ENCODE measurements around the gene FIP1L1. TPM values are rescaled to one million over a fixed set of nuclear protein-coding genes. Genes with fewer than 3 reads are reported as not detected.

Gene FIP1L1
- total RNA-seq: 45.3 and 48.4 TPM in 2 replicates

DNA sequence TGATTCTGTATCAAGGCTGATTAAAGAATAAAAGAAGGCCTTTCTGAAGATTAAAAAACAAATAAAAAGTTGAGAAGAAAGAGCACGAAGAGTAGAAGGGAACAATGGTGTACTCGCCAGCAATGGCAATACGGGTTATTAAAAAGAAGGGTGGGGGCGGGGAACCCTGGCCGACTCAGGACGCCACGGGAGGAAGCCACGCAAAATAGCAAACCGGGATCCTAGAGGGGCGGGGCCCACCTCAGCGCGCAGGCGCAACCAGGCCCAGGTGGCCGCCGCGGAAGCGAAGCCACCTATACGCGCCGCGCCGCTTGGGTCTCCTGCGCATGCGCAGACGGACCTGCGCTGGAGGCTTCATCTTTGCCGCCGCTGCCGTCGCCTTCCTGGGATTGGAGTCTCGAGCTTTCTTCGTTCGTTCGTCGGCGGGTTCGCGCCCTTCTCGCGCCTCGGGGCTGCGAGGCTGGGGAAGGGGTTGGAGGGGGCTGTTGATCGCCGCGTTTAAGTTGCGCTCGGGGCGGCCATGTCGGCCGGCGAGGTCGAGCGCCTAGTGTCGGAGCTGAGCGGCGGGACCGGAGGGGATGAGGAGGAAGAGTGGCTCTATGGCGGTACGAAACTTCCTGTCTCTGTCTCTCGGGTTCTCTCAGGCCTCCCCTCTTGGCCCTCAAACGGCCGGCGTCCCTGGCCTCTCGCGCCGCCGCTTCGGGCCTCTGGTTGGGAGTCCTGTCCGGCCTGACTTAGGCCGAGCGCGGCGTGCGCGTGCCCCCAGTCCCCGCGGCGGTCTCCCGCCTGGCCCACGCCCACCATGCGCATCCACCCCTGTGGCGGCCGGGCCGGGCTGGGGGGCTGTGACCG is at the start of gene FIP1L1:
Gene FIP1L1 (plus strand): TSS at position 323 of the 852 bp plus-strand sequence. CDS start 198 bp downstream, at position 521.

DNA sequence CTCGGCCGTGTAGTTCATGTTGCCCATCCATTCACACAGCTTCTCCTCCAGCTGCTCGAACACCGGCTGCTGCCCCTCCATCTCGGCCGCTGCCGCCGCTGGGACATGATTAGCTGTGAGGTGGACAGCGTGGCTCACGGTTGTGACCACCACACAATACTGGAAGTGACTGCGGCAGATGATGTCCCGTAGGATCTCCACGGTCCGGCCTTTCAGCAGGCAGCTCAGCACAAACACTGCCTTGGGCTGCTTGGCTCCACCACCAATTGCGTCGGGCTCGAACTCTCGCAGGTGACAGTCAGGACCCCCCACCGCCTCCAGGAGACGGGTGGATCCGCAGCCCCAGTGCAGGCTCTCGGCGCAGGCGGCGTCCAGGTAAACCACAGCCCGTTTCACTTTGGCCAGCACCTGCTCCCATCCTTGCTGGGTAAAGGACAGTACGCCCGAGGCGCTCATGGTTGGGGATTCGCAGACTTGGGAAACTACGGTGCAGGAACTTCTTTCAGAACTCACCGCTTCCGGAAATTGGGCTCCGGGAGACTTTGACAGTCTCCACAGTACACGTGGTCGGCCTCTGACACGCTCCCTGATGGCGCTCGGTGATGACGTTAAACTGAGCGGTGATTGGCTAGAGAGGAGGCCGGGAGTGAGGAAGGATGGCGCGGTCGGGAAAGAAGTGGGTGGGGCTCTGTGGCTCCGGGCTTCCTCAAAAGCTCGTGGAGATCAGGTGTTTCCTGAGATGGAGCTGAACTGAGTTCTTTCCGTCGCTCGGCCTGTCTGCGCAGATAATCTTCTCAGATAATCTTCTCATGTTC is 11.7 kb upstream of the FIP1L1 start, which contains the start of gene SCFD2:
Gene SCFD2 (minus strand): TSS at position 576 of the 815 bp plus-strand sequence.

Other genes starting within 250 kb of the FIP1L1 start
- 16.4 and 27.0 TPM in 2 replicates for gene SCFD2, start 11.6 kb upstream of the FIP1L1 start, total RNA-seq
- 1.7 and 4.0 TPM in 2 replicates for gene LNX1, start 213.8 kb downstream of the FIP1L1 start, total RNA-seq

Data from tracheal epithelial cell (primary cell).